Endothelial cell of umbilical vein (primary cell): ENCODE results near the gene STAB1. TPM values are rescaled to one million over a fixed set of nuclear protein-coding genes. Genes with fewer than 3 reads are reported as not detected.

Source experiments
- BruUV-seq: library from RNA; stranded (reverse); fragments of 400-500 nt; replicated peaks from 2 replicates; lab custom pipeline; 2021; lab: Mats Ljungman, UMichigan
- CTCF ChIA-PET: fragments of 300-600, 350-600 bp; sonication (Branson Sonifier 250); formaldehyde crosslinking; loops from one replicate; lab custom pipeline; 2021; ENCODE audit warnings: antibody characterized with exemption, inconsistent platforms; lab: Charles Lee
- POLR2A ChIA-PET: fragments of 300-600, 350-600 bp; sonication (Branson Sonifier 250); formaldehyde crosslinking; loops from one replicate; lab custom pipeline; 2021; ENCODE audit warnings: antibody characterized with exemption, inconsistent platforms; lab: Charles Lee
- DNase-seq: peaks from one replicate; pipeline ENCODE4 v3.0.0-alpha.2; 2011; ENCODE audit warnings: low read depth, low spot score
- FAIRE-seq: peaks from 2 replicates; lab custom pipeline; 2011; peaks lifted over from hg19 to GRCh38; lab: Jason Lieb, UNC
- H2AFZ ChIP-seq: 2 replicates; pipeline ENCODE4 v1.6.0; 2012; ENCODE audit warnings: low read depth, low read length, control low read depth, inconsistent platforms
- H3K27ac ChIP-seq: 2 replicates; pipeline ENCODE4 v1.5.1; 2011; ENCODE audit warnings: low read depth, mild to moderate bottlenecking, control low read depth, low read length, moderate library complexity; ENCODE audit not compliant: insufficient read depth
- H3K27me3 ChIP-seq, 2 experiments: 2 replicates each; pipeline versions ENCODE4 v1.6.0 to v1.6.1; 2011; ENCODE audit warnings: low read length in 2 of 2, mixed read lengths in 1 of 2; ENCODE audit not compliant: control insufficient read depth in 2 of 2, insufficient read depth in 2 of 2
- H3K36me3 ChIP-seq, 2 experiments: 2 replicates in 1 of 2; 3 replicates in 1 of 2; pipeline ENCODE4 v1.5.1; 2011; ENCODE audit warnings: low read length in 2 of 2, mild to moderate bottlenecking in 1 of 2, moderate library complexity in 1 of 2; ENCODE audit not compliant: control insufficient read depth in 2 of 2, insufficient read depth in 2 of 2; ENCODE audit errors: extremely low read depth in 1 of 2
- H3K4me1 ChIP-seq: 3 replicates; pipeline ENCODE4 v1.5.1; 2011; ENCODE audit warnings: mild to moderate bottlenecking, low read length; ENCODE audit not compliant: control insufficient read depth, insufficient read depth; ENCODE audit errors: extremely low read depth
- H3K4me2 ChIP-seq: 2 replicates; pipeline ENCODE4 v1.6.1; 2011; ENCODE audit warnings: low read length, control low read depth, mixed read lengths; ENCODE audit not compliant: insufficient read depth
- H3K4me3 ChIP-seq, 3 experiments: fragments of 200-600 bp in 1 of 3; sonication (generic), shearing (Covaris generic) in 1 of 3; replicated peaks in 1 of 3; 2 replicates each; pipeline ENCODE4 v1.5.1; 2011 to 2016; ENCODE audit warnings: control low read depth in 3 of 3, low read length in 3 of 3, mild to moderate bottlenecking in 2 of 3, inconsistent platforms in 1 of 3, low read depth in 1 of 3, moderate library complexity in 1 of 3; ENCODE audit not compliant: insufficient read depth in 1 of 3
- H3K79me2 ChIP-seq: 2 replicates; pipeline ENCODE4 v1.6.0; 2012; ENCODE audit warnings: low read length, inconsistent platforms; ENCODE audit not compliant: control insufficient read depth, insufficient read depth
- H3K9ac ChIP-seq: replicated peaks from 2 replicates; pipeline ENCODE3; 2011; ENCODE audit warnings: low read length, control low read depth; ENCODE audit not compliant: insufficient read depth; ENCODE audit errors: extremely low read depth
- H3K9me1 ChIP-seq: replicated peaks from 3 replicates; pipeline ENCODE4 v1.6.0; 2011; ENCODE audit warnings: mild to moderate bottlenecking, low read length; ENCODE audit not compliant: control insufficient read depth, insufficient read depth; ENCODE audit errors: extremely low read depth
- H3K9me3 ChIP-seq: replicated peaks from 2 replicates; pipeline ENCODE4 v1.5.1; 2012; ENCODE audit warnings: low read length, inconsistent platforms; ENCODE audit not compliant: control insufficient read depth, insufficient read depth
- H4K20me1 ChIP-seq: replicated peaks from 2 replicates; pipeline ENCODE3; 2011; ENCODE audit warnings: mild to moderate bottlenecking, low read length; ENCODE audit not compliant: control insufficient read depth, insufficient read depth; ENCODE audit errors: extremely low read depth
- CTCF ChIP-seq, 2 donors: IDR thresholded peaks; 1 replicate in 1 of 2; 2 replicates in 1 of 2; pipeline ENCODE4 v1.5.1; 2011; ENCODE audit warnings: low read length in 2 of 2, mild to moderate bottlenecking in 2 of 2, moderate library complexity in 2 of 2, control low read depth in 1 of 2, inconsistent platforms in 1 of 2, low read depth in 1 of 2; ENCODE audit not compliant: insufficient read depth in 1 of 2; ENCODE audit errors: extremely low read depth in 1 of 2
- EZH2 ChIP-seq: IDR thresholded peaks from 2 replicates; pipeline ENCODE4 v1.6.1; 2012; ENCODE audit warnings: borderline replicate concordance, low read depth, mild to moderate bottlenecking, moderate library complexity, low read length, inconsistent platforms; ENCODE audit not compliant: severe bottlenecking
- FOS ChIP-seq: IDR thresholded peaks from 2 replicates; pipeline ENCODE4 v1.6.1; 2011; ENCODE audit warnings: mild to moderate bottlenecking, low read length, moderate library complexity, borderline replicate concordance; ENCODE audit not compliant: insufficient read depth
- GATA2 ChIP-seq: IDR thresholded peaks from 2 replicates; pipeline ENCODE4 v1.7.0; 2011; ENCODE audit warnings: low read depth, mild to moderate bottlenecking, moderate library complexity, mixed read lengths, low read length; ENCODE audit not compliant: insufficient read length, insufficient read depth
- JUN ChIP-seq: IDR thresholded peaks from 2 replicates; pipeline ENCODE4 v1.6.1; 2011; ENCODE audit warnings: borderline replicate concordance, low read depth; ENCODE audit not compliant: insufficient read length, insufficient read depth
- MAX ChIP-seq: IDR thresholded peaks from 2 replicates; pipeline ENCODE4 v1.6.1; 2011; ENCODE audit not compliant: insufficient read depth, insufficient read length
- MYC ChIP-seq: IDR thresholded peaks from one replicate; pipeline ENCODE4 v1.6.1; 2011; ENCODE audit warnings: mild to moderate bottlenecking, low read depth, low read length
- POLR2A ChIP-seq: IDR thresholded peaks from 2 replicates; pipeline ENCODE4 v1.6.1; 2012; ENCODE audit warnings: low read depth, mild to moderate bottlenecking, control low read depth, low read length
- POLR2AphosphoS5 ChIP-seq: IDR thresholded peaks from 2 replicates; pipeline ENCODE4 v1.6.1; 2012; ENCODE audit warnings: low read depth, mild to moderate bottlenecking, control low read depth, low read length, moderate library complexity; ENCODE audit not compliant: insufficient read depth
- dilution Hi-C: fragments of 300-500 bp; cut with MboI; formaldehyde crosslinking; loops from one replicate; pipeline ENCODE4 v1.15.0; 2019; ENCODE audit warnings: low sequenced_read_pairs; ENCODE audit not compliant: extremely low pct_ligation_motif_present
- intact Hi-C: fragments of 100-400 bp; cut with micrococcal nuclease; formaldehyde crosslinking; loops from one replicate; pipeline ENCODE4 v1.10.0; 2022
- polyA plus RNA-seq, 4 experiments: library from polyadenylated mRNA; depleted of rRNA in 3 of 4; stranded (reverse) in 3 of 4; unstranded in 1 of 4; fragments of >200 nt; gene quantifications; 2 replicates each; pipeline versions ENCODE4 v1.2.1 to v1.2.3, GENCODE V29; 2011 to 2012; ENCODE audit warnings: missing spikeins in 1 of 4
- total RNA-seq: library from RNA; stranded (reverse); gene quantifications from 2 replicates; pipeline ENCODE4 v1.2.3, GENCODE V29; 2021

STAB1 gene
- total and polyA plus RNA-seq, 2 donors (not counting 3 experiments of a cell fraction or from before 2014, with no cell fraction given), result 369 TPM

- intact Hi-C loops (no loop called here), dilution Hi-C loops (no loop called here)
- no peaks in the 10 kb centered on the region for H3K9me3 ChIP-seq
- no peak for DNase-seq
- peaks cover 23 to 88% of the 10 kb centered on the region in 2 experiments for H3K36me3 ChIP-seq
- H3K4me1 ChIP-seq, result no peaks in the 10 kb centered on the region
- no peak overlapping the region for H2AFZ ChIP-seq
- TF ChIP-seq JUN (no peak), EZH2 (no peak), MAX (no peak), GATA2 (no peak), POLR2A (no peak), POLR2AphosphoS5 (no peak), CTCF (IDR thresholded peaks at IDR 0.05; ENCODE audit: extremely low read depth in 1 of 2, insufficient read depth in 1 of 2, low read depth in 1 of 2, low read length in 2 of 2) (no peak), MYC (no peak), FOS (no peak)
- FAIRE-seq, result no peak
- no peaks in the 10 kb centered on the region for H4K20me1 ChIP-seq
- CTCF ChIA-PET, result interaction anchor here (1.3 kb wide), 1 partner anchor 27 kb away, joined by 3 read pairs; no protein-coding TSS in a partner anchor
- no peak overlapping the region for H3K27ac ChIP-seq
- no peaks in the 10 kb centered on the region for H3K9me1 ChIP-seq
- POLR2A ChIA-PET, result no interaction called here
- no peaks in the 10 kb centered on the region for H3K27me3 ChIP-seq
- no peak overlapping the region for H3K4me2 ChIP-seq
- no peaks in the 10 kb centered on the region for H3K79me2 ChIP-seq
- no peak overlapping the region for H3K4me3 ChIP-seq
- no TSS peak for BruUV-seq
- H3K9ac ChIP-seq, result no peak overlapping the region
Measured at GRCh38 chr3:52517796-52518722, 22.9 kb downstream of the STAB1 start.
